IMR-90 (cell line): ENCODE data around the gene TCF3. TPM values are rescaled to one million over a fixed set of nuclear protein-coding genes. Genes with fewer than 3 reads are reported as not detected.

Experiments used
- ATAC-seq: fragments of 200-7000 bp; cut with Tn5 transposase; 2 replicates; pipeline ENCODE4 v1.9.1; 2020; ENCODE audit warnings: low read depth, mild to moderate bottlenecking, moderate library complexity
- BruUV-seq: library from RNA; stranded (reverse); fragments of 400-500 nt; replicated peaks from 2 replicates; lab custom pipeline; 2021; lab: Mats Ljungman, UMichigan
- CTCF ChIA-PET: fragments of 300-600 bp; formaldehyde crosslinking; extraction: SDS; loops from one replicate; lab custom pipeline; 2021; ENCODE audit warnings: antibody characterized with exemption; lab: Yijun Ruan, JAX
- POLR2A ChIA-PET: fragments of 300-600 bp; sonication (Branson Sonifier 250); formaldehyde crosslinking; loops from one replicate; lab custom pipeline; 2022; ENCODE audit warnings: antibody characterized with exemption; ENCODE audit not compliant: unreplicated experiment; lab: Charles Lee
- DNase-seq: peaks from one replicate; pipeline ENCODE4 v3.0.0; 2013
- H2AFZ ChIP-seq: replicated peaks from 2 replicates; pipeline ENCODE3; 2013; ENCODE audit warnings: low read length, mild to moderate bottlenecking; ENCODE audit not compliant: poor library complexity
- H2AK5ac ChIP-seq: 2 replicates; pipeline ENCODE4 v1.6.1; 2013; ENCODE audit warnings: low read depth, low read length, inconsistent platforms
- H2AK9ac ChIP-seq: replicated peaks from 2 replicates; pipeline ENCODE3; 2013; ENCODE audit warnings: mild to moderate bottlenecking, low read depth, low read length, moderate library complexity; ENCODE audit not compliant: poor library complexity
- H2BK120ac ChIP-seq: 2 replicates; pipeline ENCODE4 v1.6.1; 2013; ENCODE audit warnings: low read depth, low read length, inconsistent platforms
- H2BK15ac ChIP-seq: 3 replicates; pipeline ENCODE4 v1.6.1; 2013; ENCODE audit warnings: low read depth, low read length, inconsistent platforms
- H2BK20ac ChIP-seq: 2 replicates; pipeline ENCODE4 v1.6.1; 2013; ENCODE audit warnings: low read depth, mild to moderate bottlenecking, inconsistent platforms, low read length, moderate library complexity
- H2BK5ac ChIP-seq: 2 replicates; pipeline ENCODE4 v1.6.1; 2013; ENCODE audit warnings: mild to moderate bottlenecking, low read depth, low read length, inconsistent platforms; ENCODE audit not compliant: poor library complexity, severe bottlenecking
- H3K14ac ChIP-seq: replicated peaks from 2 replicates; pipeline ENCODE4 v1.6.1; 2013; ENCODE audit warnings: low read depth, low read length, inconsistent platforms
- H3K18ac ChIP-seq: 2 replicates; pipeline ENCODE4 v1.6.1; 2013; ENCODE audit warnings: low read depth, low read length, control low read depth
- H3K23ac ChIP-seq: 2 replicates; pipeline ENCODE4 v1.6.1; 2013; ENCODE audit warnings: low read depth, low read length, inconsistent platforms
- H3K27ac ChIP-seq: 2 replicates; pipeline ENCODE4 v1.5.1; 2013; ENCODE audit warnings: mild to moderate bottlenecking, control low read depth, low read length; ENCODE audit not compliant: insufficient read depth
- H3K27me3 ChIP-seq: 2 replicates; pipeline ENCODE4 v1.6.1; 2013; ENCODE audit warnings: low read length; ENCODE audit not compliant: control insufficient read depth, insufficient read depth
- H3K36me3 ChIP-seq: 2 replicates; pipeline ENCODE4 v1.6.1; 2013; ENCODE audit warnings: low read length, mixed read lengths; ENCODE audit not compliant: control insufficient read depth, insufficient read depth
- H3K4ac ChIP-seq: 2 replicates; pipeline ENCODE4 v1.6.1; 2013; ENCODE audit warnings: low read depth, low read length, inconsistent platforms
- H3K4me1 ChIP-seq: 2 replicates; pipeline ENCODE4 v1.6.1; 2013; ENCODE audit warnings: low read length, mixed read lengths; ENCODE audit not compliant: control insufficient read depth, insufficient read depth
- H3K4me2 ChIP-seq: 2 replicates; pipeline ENCODE4 v1.6.1; 2013; ENCODE audit warnings: low read depth, mild to moderate bottlenecking, control low read depth, low read length, moderate library complexity
- H3K4me3 ChIP-seq: 2 replicates; pipeline ENCODE4 v1.5.1; 2013; ENCODE audit warnings: low read depth, mild to moderate bottlenecking, control low read depth, low read length, moderate library complexity; ENCODE audit not compliant: insufficient read depth
- H3K56ac ChIP-seq: 2 replicates; pipeline ENCODE4 v1.6.1; 2013; ENCODE audit warnings: low read length, inconsistent platforms; ENCODE audit not compliant: insufficient read depth; ENCODE audit errors: extremely low read depth
- H3K79me1 ChIP-seq, 2 experiments: 2 replicates each; pipeline ENCODE4 v1.6.1; 2013; ENCODE audit warnings: low read length in 2 of 2, inconsistent platforms in 1 of 2, low read depth in 1 of 2
- H3K9ac ChIP-seq: 2 replicates; pipeline ENCODE4 v1.6.1; 2013; ENCODE audit warnings: low read depth, low read length, control low read depth
- H3K9me1 ChIP-seq: 2 replicates; pipeline ENCODE4 v1.6.1; 2013; ENCODE audit warnings: low read length, inconsistent platforms; ENCODE audit not compliant: insufficient read depth
- H3K9me3 ChIP-seq: 2 replicates; pipeline ENCODE4 v1.6.1; 2013; ENCODE audit warnings: low read length; ENCODE audit not compliant: control insufficient read depth, insufficient read depth
- H4K20me1 ChIP-seq: 2 replicates; pipeline ENCODE4 v1.6.1; 2013; ENCODE audit warnings: low read length, inconsistent platforms; ENCODE audit not compliant: insufficient read depth
- H4K5ac ChIP-seq: 2 replicates; pipeline ENCODE4 v1.6.1; 2013; ENCODE audit warnings: mild to moderate bottlenecking, low read depth, low read length, control low read depth
- H4K8ac ChIP-seq, 2 experiments: 2 replicates each; pipeline ENCODE4 v1.6.1; 2013; ENCODE audit warnings: low read depth in 2 of 2, low read length in 2 of 2, control low read depth in 1 of 2, inconsistent platforms in 1 of 2
- H4K91ac ChIP-seq: 2 replicates; pipeline ENCODE4 v1.6.1; 2013; ENCODE audit warnings: low read depth, low read length, inconsistent platforms; ENCODE audit not compliant: insufficient read depth
- BHLHE40 ChIP-seq: fragments of 150-350 bp; IDR thresholded peaks from 2 replicates; pipeline ENCODE4 v1.6.1; 2016; ENCODE audit warnings: mild to moderate bottlenecking, low read depth, low read length
- CEBPB ChIP-seq: IDR thresholded peaks from 2 replicates; pipeline ENCODE4 v1.6.1; 2012; ENCODE audit warnings: low read depth, low read length, improper control_type of control experiment
- CHD1 ChIP-seq: IDR thresholded peaks from 2 replicates; pipeline ENCODE4 v1.6.1; 2012; ENCODE audit warnings: low read depth, low read length, improper control_type of control experiment
- FOS ChIP-seq: fragments of 150-350 bp; IDR thresholded peaks from 2 replicates; pipeline ENCODE4 v1.6.1; 2016; ENCODE audit warnings: low read depth, low read length
- MAFK ChIP-seq: IDR thresholded peaks from 2 replicates; pipeline ENCODE4 v1.6.1; 2012; ENCODE audit warnings: low read depth, low read length, improper control_type of control experiment
- MAZ ChIP-seq: IDR thresholded peaks from 2 replicates; pipeline ENCODE4 v1.6.1; 2012; ENCODE audit warnings: low read depth, mild to moderate bottlenecking, low read length, improper control_type of control experiment, moderate library complexity, borderline replicate concordance
- MXI1 ChIP-seq: IDR thresholded peaks from 2 replicates; pipeline ENCODE4 v1.6.1; 2012; ENCODE audit warnings: low read depth, mild to moderate bottlenecking, low read length, moderate library complexity, borderline replicate concordance
- NFE2L2 ChIP-seq: fragments of 150-350 bp; IDR thresholded peaks from 2 replicates; pipeline ENCODE4 v1.6.1; 2016; ENCODE audit warnings: low read depth, mild to moderate bottlenecking, low read length
- POLR2A ChIP-seq: IDR thresholded peaks from 2 replicates; pipeline ENCODE4 v1.6.1; 2012; ENCODE audit warnings: mild to moderate bottlenecking, low read depth, low read length
- RAD21 ChIP-seq: IDR thresholded peaks from 2 replicates; pipeline ENCODE4 v1.6.1; 2012; ENCODE audit warnings: low read length, improper control_type of control experiment
- RCOR1 ChIP-seq: IDR thresholded peaks from 2 replicates; pipeline ENCODE4 v1.6.1; 2012; ENCODE audit warnings: mild to moderate bottlenecking, low read length, improper control_type of control experiment; ENCODE audit not compliant: insufficient replicate concordance
- RFX5 ChIP-seq: IDR thresholded peaks from 2 replicates; pipeline ENCODE4 v1.8.0; 2012; ENCODE audit warnings: low read depth, mild to moderate bottlenecking, low read length, moderate library complexity
- SMC3 ChIP-seq: fragments of 150-350 bp; IDR thresholded peaks from 2 replicates; pipeline ENCODE4 v1.6.1; 2016; ENCODE audit warnings: low read depth, mild to moderate bottlenecking, antibody characterized with exemption, low read length, moderate library complexity
- WGBS, 2 experiments: methylation state at CpG; one replicate each; pipeline versions ENCODE4 v1.1.5 to v1.1.7; 2013; ENCODE audit warnings: missing lambda C conversion rate in 2 of 2; ENCODE audit not compliant: insufficient read length in 1 of 2; ENCODE audit errors: extremely low coverage in 2 of 2; 5-methylcytosine and 5-hydroxymethylcytosine counted together
- dilution Hi-C: fragments of 300-500 bp; cut with HindIII; formaldehyde crosslinking; loops from one replicate; pipeline ENCODE4 v1.14.3; 2018; ENCODE audit warnings: low sequenced_read_pairs; ENCODE audit not compliant: unreplicated experiment
- in situ Hi-C: fragments of 300-500 bp; cut with MboI; formaldehyde crosslinking; loops from 3 replicates; pipeline ENCODE4 v1.14.3; 2019; ENCODE audit warnings: low sequenced_read_pairs, inconsistent platforms, mixed read lengths
- intact Hi-C: fragments of 100-400 bp; cut with micrococcal nuclease; formaldehyde crosslinking; loops from 2 replicates; pipeline ENCODE4 v1.10.0; 2022
- polyA plus RNA-seq, 3 experiments: library from polyadenylated mRNA; depleted of rRNA; stranded (reverse); fragments of >200 nt; gene quantifications; 2 replicates each; pipeline ENCODE4 v1.2.3, GENCODE V29; 2012; ENCODE audit warnings: low replicate concordance in 1 of 3
- total RNA-seq: library from RNA; depleted of rRNA; stranded (reverse); fragments of >200 nt; gene quantifications from 2 replicates; pipeline ENCODE4 v1.2.3, GENCODE V29; 2012
- TF ChIP-seq, protein P1 (sequence below): fragments of 150-350 bp; IDR thresholded peaks from 2 replicates; pipeline ENCODE4 v1.6.1; 2017; ENCODE audit warnings: mild to moderate bottlenecking, antibody characterized with exemption, low read length, low read depth
- TF ChIP-seq, protein P2 (sequence below): conservative IDR thresholded peaks from 2 replicates; pipeline ENCODE4 v1.5.1; 2012; ENCODE audit warnings: mild to moderate bottlenecking, low read depth, low read length, improper control_type of control experiment
- TF ChIP-seq, protein P3 (sequence below): fragments of 150-350 bp; IDR thresholded peaks from 2 replicates; pipeline ENCODE4 v1.6.1; 2016; ENCODE audit warnings: low read depth, mild to moderate bottlenecking, low read length, moderate library complexity, borderline replicate concordance

TCF3 gene
- total and polyA plus RNA-seq, 2 of the 4 experiments (the other 2 are of a cell fraction): 29.9 to 127 TPM

DNA sequence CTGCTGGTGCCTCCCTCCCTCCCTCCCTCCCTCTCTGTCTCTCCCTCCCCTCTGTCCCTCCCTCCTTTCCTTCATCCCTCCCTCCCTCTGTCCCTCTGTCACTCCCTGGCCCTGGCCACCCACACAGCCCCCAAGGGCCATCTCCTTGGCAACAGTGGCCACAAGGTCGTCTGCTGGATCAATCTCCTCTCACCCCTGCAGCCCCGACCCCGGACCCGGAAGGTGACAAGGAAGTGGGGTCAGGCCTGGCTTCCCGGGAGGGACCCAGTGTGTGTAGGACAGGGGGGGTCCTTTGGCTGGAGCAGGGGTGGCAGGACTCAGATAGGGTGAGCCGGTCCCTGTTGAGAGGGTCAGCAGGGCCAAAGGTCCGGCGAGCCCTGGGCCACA, 21.9 kb upstream of the TCF3 start:
- H3K36me3 ChIP-seq: no peaks in the 10 kb centered on the region
- no peak overlapping the region for H2BK15ac ChIP-seq
- no peak overlapping the region for H3K4me2 ChIP-seq
- 70% methylated on average over 2 of the region's 8 CpGs; no CpG with 5 or more reads in 1 of the 2 experiments for WGBS, 2 experiments
- ChIA-PET CTCF (interaction anchor here (0.9 kb wide), 1 partner anchor 128 kb away, joined by 3 read pairs; no protein-coding TSS in a partner anchor), POLR2A (no interaction called here)
- no peaks in the 10 kb centered on the region for H3K79me1 ChIP-seq
- H3K4ac ChIP-seq: no peak overlapping the region
- no peak overlapping the region for H4K8ac ChIP-seq
- no peak overlapping the region for H2AK5ac ChIP-seq
- H3K14ac ChIP-seq: no peak overlapping the region
- dilution Hi-C loops: no loop called here
- H2BK120ac ChIP-seq: no peak overlapping the region
- peaks cover 56% of the 10 kb centered on the region for H3K27me3 ChIP-seq
- DNase-seq (no peak), ATAC-seq (no peak)
- TF ChIP-seq, protein P1, sequence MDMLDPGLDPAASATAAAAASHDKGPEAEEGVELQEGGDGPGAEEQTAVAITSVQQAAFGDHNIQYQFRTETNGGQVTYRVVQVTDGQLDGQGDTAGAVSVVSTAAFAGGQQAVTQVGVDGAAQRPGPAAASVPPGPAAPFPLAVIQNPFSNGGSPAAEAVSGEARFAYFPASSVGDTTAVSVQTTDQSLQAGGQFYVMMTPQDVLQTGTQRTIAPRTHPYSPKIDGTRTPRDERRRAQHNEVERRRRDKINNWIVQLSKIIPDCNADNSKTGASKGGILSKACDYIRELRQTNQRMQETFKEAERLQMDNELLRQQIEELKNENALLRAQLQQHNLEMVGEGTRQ: no peak
- no peak for TF ChIP-seq MAFK
- no peak for TF ChIP-seq MAZ
- no peak for TF ChIP-seq SMC3
- no peak for TF ChIP-seq BHLHE40
- TF ChIP-seq CEBPB: no peak
- TF ChIP-seq RFX5: no peak
- no peak for TF ChIP-seq MXI1
- no peak for TF ChIP-seq RAD21
- TF ChIP-seq, protein P2, sequence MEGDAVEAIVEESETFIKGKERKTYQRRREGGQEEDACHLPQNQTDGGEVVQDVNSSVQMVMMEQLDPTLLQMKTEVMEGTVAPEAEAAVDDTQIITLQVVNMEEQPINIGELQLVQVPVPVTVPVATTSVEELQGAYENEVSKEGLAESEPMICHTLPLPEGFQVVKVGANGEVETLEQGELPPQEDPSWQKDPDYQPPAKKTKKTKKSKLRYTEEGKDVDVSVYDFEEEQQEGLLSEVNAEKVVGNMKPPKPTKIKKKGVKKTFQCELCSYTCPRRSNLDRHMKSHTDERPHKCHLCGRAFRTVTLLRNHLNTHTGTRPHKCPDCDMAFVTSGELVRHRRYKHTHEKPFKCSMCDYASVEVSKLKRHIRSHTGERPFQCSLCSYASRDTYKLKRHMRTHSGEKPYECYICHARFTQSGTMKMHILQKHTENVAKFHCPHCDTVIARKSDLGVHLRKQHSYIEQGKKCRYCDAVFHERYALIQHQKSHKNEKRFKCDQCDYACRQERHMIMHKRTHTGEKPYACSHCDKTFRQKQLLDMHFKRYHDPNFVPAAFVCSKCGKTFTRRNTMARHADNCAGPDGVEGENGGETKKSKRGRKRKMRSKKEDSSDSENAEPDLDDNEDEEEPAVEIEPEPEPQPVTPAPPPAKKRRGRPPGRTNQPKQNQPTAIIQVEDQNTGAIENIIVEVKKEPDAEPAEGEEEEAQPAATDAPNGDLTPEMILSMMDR: no peak
- no peak for TF ChIP-seq POLR2A
- TF ChIP-seq FOS: no peak
- TF ChIP-seq CHD1: no peak
- TF ChIP-seq NFE2L2: no peak
- TF ChIP-seq RCOR1: no peak
- TF ChIP-seq, protein P3, sequence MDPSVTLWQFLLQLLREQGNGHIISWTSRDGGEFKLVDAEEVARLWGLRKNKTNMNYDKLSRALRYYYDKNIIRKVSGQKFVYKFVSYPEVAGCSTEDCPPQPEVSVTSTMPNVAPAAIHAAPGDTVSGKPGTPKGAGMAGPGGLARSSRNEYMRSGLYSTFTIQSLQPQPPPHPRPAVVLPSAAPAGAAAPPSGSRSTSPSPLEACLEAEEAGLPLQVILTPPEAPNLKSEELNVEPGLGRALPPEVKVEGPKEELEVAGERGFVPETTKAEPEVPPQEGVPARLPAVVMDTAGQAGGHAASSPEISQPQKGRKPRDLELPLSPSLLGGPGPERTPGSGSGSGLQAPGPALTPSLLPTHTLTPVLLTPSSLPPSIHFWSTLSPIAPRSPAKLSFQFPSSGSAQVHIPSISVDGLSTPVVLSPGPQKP: no peak
- in situ Hi-C loops: no loop called here
- no peak overlapping the region for H3K56ac ChIP-seq
- no peak overlapping the region for H4K91ac ChIP-seq
- H2BK5ac ChIP-seq: no peak overlapping the region
- no peaks in the 10 kb centered on the region for H3K9me1 ChIP-seq
- H2AFZ ChIP-seq: no peak overlapping the region
- H2AK9ac ChIP-seq: no peak overlapping the region
- H4K5ac ChIP-seq: no peak overlapping the region
- no peak overlapping the region for H3K18ac ChIP-seq
- BruUV-seq: no TSS peak
- no peak overlapping the region for H3K4me3 ChIP-seq
- H3K4me1 ChIP-seq: peaks cover 2% of the 10 kb centered on the region
- no peak overlapping the region for H3K27ac ChIP-seq
- no peak overlapping the region for H3K23ac ChIP-seq
- H2BK20ac ChIP-seq: no peak overlapping the region
- no peak overlapping the region for H3K9ac ChIP-seq
- H4K20me1 ChIP-seq: no peaks in the 10 kb centered on the region
- H3K9me3 ChIP-seq: no peaks in the 10 kb centered on the region
- intact Hi-C loops: no loop called here
